Loucy (cell line): ENCODE data around the gene SETD2.

ENCODE experiments used
- H2AFZ ChIP-seq: fragments of 200-600 bp; sonication (generic); 2 replicates; pipeline ENCODE4 v1.6.0; 2016; ENCODE audit warnings: antibody characterized with exemption, mild to moderate bottlenecking, low read length, moderate library complexity
- H3F3A ChIP-seq: fragments of 200-600 bp; 2 replicates; pipeline ENCODE4 v1.6.0; 2016; ENCODE audit warnings: antibody characterized with exemption, low read depth, mild to moderate bottlenecking
- H3K27me3 ChIP-seq: fragments of 200-600 bp; sonication (generic); 2 replicates; pipeline ENCODE4 v1.6.1; 2014; ENCODE audit warnings: low read length, mild to moderate bottlenecking; ENCODE audit not compliant: insufficient read depth, poor library complexity, severe bottlenecking
- H3K36me3 ChIP-seq: fragments of 200-600 bp; sonication (generic); 2 replicates; pipeline ENCODE4 v1.6.1; 2016; ENCODE audit warnings: low read length; ENCODE audit not compliant: insufficient read depth
- H3K4me1 ChIP-seq: fragments of 200-600 bp; sonication (generic); 2 replicates; pipeline ENCODE4 v1.5.1; 2014; ENCODE audit warnings: low read length, mild to moderate bottlenecking; ENCODE audit not compliant: insufficient read depth, poor library complexity, severe bottlenecking
- H3K4me2 ChIP-seq: fragments of 200-600 bp; sonication (generic); 2 replicates; pipeline ENCODE4 v1.6.0; 2014; ENCODE audit warnings: antibody characterized with exemption, low read length, low read depth, mild to moderate bottlenecking; ENCODE audit not compliant: poor library complexity, severe bottlenecking
- H3K4me3 ChIP-seq: fragments of 200-600 bp; sonication (generic); 2 replicates; pipeline ENCODE4 v1.5.1; 2014; ENCODE audit warnings: low read length, mild to moderate bottlenecking, mixed read lengths; ENCODE audit not compliant: poor library complexity, severe bottlenecking
- H3K79me2 ChIP-seq: fragments of 200-600 bp; sonication (generic); 2 replicates; pipeline ENCODE4 v1.6.1; 2014; ENCODE audit warnings: low read length; ENCODE audit not compliant: insufficient read depth
- H3K9ac ChIP-seq: fragments of 200-600 bp; sonication (generic); 2 replicates; pipeline ENCODE4 v1.6.0; 2014; ENCODE audit warnings: mild to moderate bottlenecking, low read depth, low read length, moderate library complexity; ENCODE audit not compliant: poor library complexity, severe bottlenecking
- H3K9me2 ChIP-seq: fragments of 200-600 bp; sonication (generic); replicated peaks from 2 replicates; pipeline ENCODE4 v1.6.1; 2016; ENCODE audit warnings: low read depth, low read length, mixed read lengths
- H3K9me3 ChIP-seq: fragments of 200-600 bp; sonication (generic); 2 replicates; pipeline ENCODE4 v1.6.1; 2014; ENCODE audit warnings: mild to moderate bottlenecking, antibody characterized with exemption, low read length, low read depth; ENCODE audit not compliant: insufficient read depth
- H4K20me1 ChIP-seq: fragments of 200-600 bp; sonication (generic); 2 replicates; pipeline ENCODE4 v1.6.0; 2014; ENCODE audit warnings: antibody characterized with exemption, low read length, mild to moderate bottlenecking; ENCODE audit not compliant: insufficient read depth, poor library complexity, severe bottlenecking
- CTCF ChIP-seq: fragments of 200-600 bp; sonication (generic); conservative IDR thresholded peaks from 2 replicates; pipeline ENCODE4 v1.5.1; 2014; ENCODE audit warnings: mild to moderate bottlenecking, antibody characterized with exemption, low read length
- EZH2phosphoT487 ChIP-seq: fragments of 200-600 bp; IDR thresholded peaks from 2 replicates; pipeline ENCODE4 v1.6.1; 2018; ENCODE audit warnings: antibody characterized with exemption, mild to moderate bottlenecking, moderate library complexity, borderline replicate concordance

SETD2 gene

DNA sequence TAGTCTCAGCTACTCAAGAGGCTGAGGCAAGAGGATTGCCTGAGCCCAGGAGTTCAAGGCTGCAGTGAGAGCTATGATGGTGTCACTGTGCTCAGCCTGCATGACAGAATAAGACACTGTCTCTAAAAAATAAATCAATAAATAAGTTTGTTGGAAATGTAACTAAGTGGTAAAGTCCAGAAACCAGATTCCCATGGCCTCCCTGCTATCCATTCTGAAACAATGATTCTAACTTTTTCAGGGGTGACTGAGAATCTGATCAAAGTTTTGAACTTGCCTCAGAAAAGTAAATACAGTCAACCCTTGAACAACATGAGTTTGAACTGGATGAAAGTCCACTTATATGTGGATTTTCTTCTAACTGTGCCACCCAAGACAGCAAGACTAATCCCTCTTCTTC is 98.2 kb downstream of the SETD2 start:
- no peaks in the 10 kb centered on the region for H3K9me2 ChIP-seq
- peaks cover 14% of the 10 kb centered on the region for H4K20me1 ChIP-seq
- H3F3A ChIP-seq, result no peaks in the 10 kb centered on the region
- H3K9ac ChIP-seq, result no peak overlapping the region
- H3K36me3 ChIP-seq, result peaks cover 67% of the 10 kb centered on the region; the same call in 1 of the 2 replicates
- H3K4me3 ChIP-seq, result no peak overlapping the region
- H3K27me3 ChIP-seq, result no peaks in the 10 kb centered on the region
- H3K4me1 ChIP-seq, result no peaks in the 10 kb centered on the region
- no peaks in the 10 kb centered on the region for H3K9me3 ChIP-seq
- H2AFZ ChIP-seq, result no peak overlapping the region
- H3K4me2 ChIP-seq, result no peak overlapping the region
- TF ChIP-seq CTCF (no peak), EZH2phosphoT487 (no peak)
- peaks cover 25% of the 10 kb centered on the region for H3K79me2 ChIP-seq

DNA sequence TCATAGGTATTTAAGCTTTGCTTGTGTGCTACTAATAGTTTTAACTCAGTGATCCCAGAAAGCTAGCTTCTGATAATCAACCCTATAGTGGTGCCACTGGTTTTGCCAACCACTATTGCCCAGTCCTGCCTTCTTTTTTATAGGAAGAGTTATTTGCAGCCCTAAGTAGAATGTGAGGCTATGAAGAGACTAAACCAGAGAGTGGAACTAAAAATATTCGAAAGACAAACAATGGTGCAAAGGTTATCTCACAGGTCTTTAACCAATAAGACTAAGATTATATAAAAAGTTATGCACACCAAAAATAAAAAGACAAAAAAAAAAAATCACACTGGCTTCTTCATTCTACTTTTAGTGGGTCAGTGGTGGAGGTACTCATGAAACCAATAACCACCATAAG is 98.9 kb downstream of the SETD2 start:
- Histone ChIP-seq H3K36me3 (peaks cover 64% of the 10 kb centered on the region; the same call in 1 of the 2 replicates), H3K4me3 (no peak overlapping the region), H3K9ac (no peak overlapping the region), H3F3A (no peaks in the 10 kb centered on the region), H4K20me1 (peaks cover 10% of the 10 kb centered on the region), H2AFZ (no peak overlapping the region), H3K9me2 (no peaks in the 10 kb centered on the region), H3K27me3 (no peaks in the 10 kb centered on the region), H3K79me2 (peaks cover 21% of the 10 kb centered on the region), H3K4me1 (no peaks in the 10 kb centered on the region), H3K4me2 (no peak overlapping the region), H3K9me3 (no peaks in the 10 kb centered on the region)
- no peak for TF ChIP-seq CTCF
- TF ChIP-seq EZH2phosphoT487, result no peak

DNA sequence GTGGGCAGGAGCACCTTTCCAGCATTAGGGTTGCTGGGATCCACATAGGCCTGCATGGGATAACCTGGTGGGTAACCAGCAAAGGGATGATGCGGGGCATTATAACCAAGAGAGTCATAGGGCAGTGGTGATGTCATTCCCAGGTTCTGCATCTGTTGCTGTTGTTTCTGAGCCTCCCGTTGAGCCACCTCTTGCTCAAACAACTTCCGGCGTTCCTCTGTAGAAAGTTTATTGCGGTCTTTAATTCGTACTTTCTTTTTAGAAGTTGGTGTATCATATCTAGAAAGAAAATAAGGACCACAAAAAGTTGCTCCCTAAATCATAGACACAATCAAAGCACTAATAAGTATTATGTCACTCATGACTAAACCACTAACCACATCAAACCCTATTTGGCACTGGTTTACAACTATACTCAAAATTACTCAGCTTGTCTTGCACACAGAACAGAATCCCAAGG is 106.7 kb downstream of the SETD2 start:
- H4K20me1 ChIP-seq, result peaks cover 9% of the 10 kb centered on the region
- H3F3A ChIP-seq, result no peaks in the 10 kb centered on the region
- no peak overlapping the region for H3K4me2 ChIP-seq
- no peaks in the 10 kb centered on the region for H3K9me3 ChIP-seq
- peaks cover 58% of the 10 kb centered on the region; the same call in 1 of the 2 replicates for H3K36me3 ChIP-seq
- peaks cover 11% of the 10 kb centered on the region; the same call in 1 of the 2 replicates for H3K79me2 ChIP-seq
- no peak overlapping the region for H3K9ac ChIP-seq
- no peak overlapping the region for H2AFZ ChIP-seq
- TF ChIP-seq CTCF, result no peak
- no peak for TF ChIP-seq EZH2phosphoT487
- no peaks in the 10 kb centered on the region for H3K9me2 ChIP-seq
- H3K27me3 ChIP-seq, result no peaks in the 10 kb centered on the region
- H3K4me3 ChIP-seq, result no peak overlapping the region
- no peaks in the 10 kb centered on the region for H3K4me1 ChIP-seq
